ENCODE results near the gene OPTN.

Gene OPTN

DNA sequence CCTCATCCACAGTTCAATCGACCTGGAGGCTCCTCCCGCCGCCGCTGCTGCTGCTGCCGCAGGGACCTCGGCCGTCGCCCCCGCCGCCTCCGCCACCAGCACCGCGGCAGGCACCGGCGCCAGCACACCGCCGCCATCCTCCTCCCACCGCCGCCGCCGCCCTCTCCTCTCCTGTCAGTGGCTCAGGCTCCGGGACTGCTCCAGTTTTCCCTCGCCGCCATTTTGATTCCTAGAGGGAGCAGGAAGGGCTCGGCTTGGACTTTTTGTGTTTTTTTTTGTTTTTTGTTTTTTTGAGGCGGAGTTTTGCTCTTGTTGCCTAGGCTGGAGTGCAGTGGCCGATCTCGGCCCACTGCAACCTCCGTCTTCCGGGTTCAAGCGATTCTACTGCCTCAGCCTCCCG is 58.4 kb downstream of the OPTN start:
- no peak for DNase-seq (ENCODE audit: low spot score)
- no peaks in the 10 kb centered on the region for H3K79me1 ChIP-seq (ENCODE audit: low read depth, low read length)
- no peak overlapping the region for H3K14ac ChIP-seq (ENCODE audit: low read length)
- no peak overlapping the region for H2AFZ ChIP-seq (ENCODE audit: low read length)
- no peak overlapping the region for H2BK5ac ChIP-seq (ENCODE audit: low read length)
- no peak overlapping the region for H4K91ac ChIP-seq (ENCODE audit: low read depth, low read length, poor library complexity)
- H3K4me2 ChIP-seq (ENCODE audit: insufficient read depth, low read length, poor library complexity, severe bottlenecking) = no peak overlapping the region
- peaks cover 0 to 4% of the 10 kb centered on the region in 2 donors for H3K4me1 ChIP-seq (ENCODE audit: control insufficient read depth in 2 of 2, insufficient read depth in 1 of 2, low read depth in 1 of 2, low read length in 2 of 2)
- H3K27me3 ChIP-seq (ENCODE audit: control insufficient read depth in 3 of 3, insufficient read depth in 3 of 3, low read depth in 1 of 3, low read length in 3 of 3) = no peaks in the 10 kb centered on the region
- no peak overlapping the region for H3K9ac ChIP-seq (ENCODE audit: low read depth, low read length, poor library complexity)
- no peak overlapping the region for H2BK120ac ChIP-seq (ENCODE audit: low read depth, low read length)
- H3K9me3 ChIP-seq (replicated peaks in 1 of 2; ENCODE audit: control insufficient read depth in 2 of 2, insufficient read depth in 1 of 2, low read depth in 1 of 2, low read length in 2 of 2) = no peaks in the 10 kb centered on the region
- H3K18ac ChIP-seq (ENCODE audit: low read length) = no peak overlapping the region
- no peak overlapping the region for H3K23ac ChIP-seq (ENCODE audit: low read depth, low read length, poor library complexity)
- H3K4me3 ChIP-seq (ENCODE audit: low read length in 2 of 2) = no peak overlapping the region
- no peak overlapping the region for H4K8ac ChIP-seq (ENCODE audit: low read depth, low read length)
- no CpG with 5 or more reads among the region's 32 CpGs for WGBS, 2 donors (ENCODE audit: extremely low coverage in 2 of 2, insufficient read length in 2 of 2, insufficient replicate concordance in 1 of 2)
- H2BK15ac ChIP-seq (ENCODE audit: low read length) = no peak overlapping the region
- H3K36me3 ChIP-seq (replicated peaks in 1 of 2; ENCODE audit: control insufficient read depth in 2 of 2, insufficient read depth in 2 of 2, low read length in 2 of 2) = peaks cover 0 to 4% of the 10 kb centered on the region in 2 donors
- no peak overlapping the region for H2AK5ac ChIP-seq (ENCODE audit: low read depth, low read length)
- no peak overlapping the region for H3K4ac ChIP-seq (ENCODE audit: low read length)
- no peak overlapping the region for H3K27ac ChIP-seq (replicated peaks; ENCODE audit: low read length)
- no peak overlapping the region for H2BK12ac ChIP-seq (ENCODE audit: low read length)

DNA sequence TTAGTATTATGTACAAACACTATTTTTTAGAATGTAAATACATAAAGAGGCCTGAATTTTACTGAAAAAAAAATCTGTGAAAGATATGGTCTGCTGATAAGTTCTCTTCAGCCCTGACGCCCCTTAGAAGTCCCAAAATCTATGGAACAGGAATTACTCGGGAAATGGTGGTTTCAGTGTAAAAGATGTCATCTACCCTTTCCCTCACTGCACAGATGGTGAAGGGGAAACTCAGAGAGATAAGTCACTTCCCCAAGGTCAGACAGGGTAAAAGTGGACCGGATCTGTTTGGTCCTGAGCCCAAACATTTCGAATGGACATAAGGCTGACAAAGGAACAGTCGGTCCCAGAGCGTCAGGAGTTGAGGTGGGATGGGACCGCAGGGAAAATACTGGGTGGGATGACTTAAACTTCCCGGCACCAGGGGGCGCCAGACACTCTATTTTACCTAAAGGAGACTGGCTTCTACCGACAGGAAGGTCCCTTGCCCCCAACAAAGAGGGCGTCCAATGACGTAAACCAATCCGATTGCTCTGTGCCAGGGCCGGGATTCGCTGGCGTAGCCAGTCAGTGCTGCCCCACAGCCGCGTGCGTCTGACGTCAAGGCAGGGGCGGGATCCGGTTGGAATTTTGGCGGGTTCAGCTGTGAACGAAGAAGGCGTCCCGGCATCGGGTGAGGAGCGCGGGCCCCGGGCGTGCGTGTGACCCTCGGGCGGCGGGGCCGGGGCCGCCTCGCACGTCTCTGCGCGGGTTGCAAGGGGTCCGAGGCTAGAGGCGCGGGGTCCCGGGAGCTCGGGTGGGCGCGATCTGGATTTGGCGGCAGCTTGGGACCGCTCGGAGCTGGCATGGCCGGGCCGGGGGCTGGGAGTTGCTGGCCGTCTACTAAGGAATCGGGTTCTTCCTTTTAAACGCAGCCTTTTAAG is 61.2 kb downstream of the OPTN start, which contains the start of gene MCM10:
MCM10 (plus strand) TSS at position 625 of the 923 bp plus-strand sequence. CDS start 2,645 bp downstream, outside the sequence.
- H3K9ac ChIP-seq (ENCODE audit: low read depth, low read length, poor library complexity) = peak within 1 kb of the TSS; percentile 73
- H2BK15ac ChIP-seq (ENCODE audit: low read length) = no peak within 1 kb of the TSS
- H2BK120ac ChIP-seq (ENCODE audit: low read depth, low read length) = no peak within 1 kb of the TSS
- no peak within 1 kb of the TSS for H2BK12ac ChIP-seq (ENCODE audit: low read length)
- H2BK5ac ChIP-seq (ENCODE audit: low read length) = no peak within 1 kb of the TSS
- no peak within 1 kb of the TSS for H3K18ac ChIP-seq (ENCODE audit: low read length)
- no peak within 1 kb of the TSS for H4K8ac ChIP-seq (ENCODE audit: low read depth, low read length)
- H4K91ac ChIP-seq (ENCODE audit: low read depth, low read length, poor library complexity) = no peak within 1 kb of the TSS
- no peak within 1 kb of the TSS for H2AK5ac ChIP-seq (ENCODE audit: low read depth, low read length)
- H3K27me3 ChIP-seq (ENCODE audit: control insufficient read depth in 3 of 3, insufficient read depth in 3 of 3, low read depth in 1 of 3, low read length in 3 of 3) = no peaks in the 10 kb centered on the region
- no peaks in the 10 kb centered on the region for H3K79me1 ChIP-seq (ENCODE audit: low read depth, low read length)
- peak; percentile 98 for DNase-seq (ENCODE audit: low spot score)
- no peak within 1 kb of the TSS for H3K4ac ChIP-seq (ENCODE audit: low read length)
- peak within 1 kb of the TSS; percentile 95 for H2AFZ ChIP-seq (ENCODE audit: low read length)
- H3K27ac ChIP-seq (replicated peaks; ENCODE audit: low read length) = no peak within 1 kb of the TSS
- WGBS, 2 donors (ENCODE audit: extremely low coverage in 2 of 2, insufficient read length in 2 of 2, insufficient replicate concordance in 1 of 2) = no CpG with 5 or more reads among the region's 56 CpGs
- peaks cover 0 to 4% of the 10 kb centered on the region in 2 donors for H3K4me1 ChIP-seq (ENCODE audit: control insufficient read depth in 2 of 2, insufficient read depth in 1 of 2, low read depth in 1 of 2, low read length in 2 of 2)
- no peak within 1 kb of the TSS for H3K23ac ChIP-seq (ENCODE audit: low read depth, low read length, poor library complexity)
- H3K36me3 ChIP-seq (replicated peaks in 1 of 2; ENCODE audit: control insufficient read depth in 2 of 2, insufficient read depth in 2 of 2, low read length in 2 of 2) = peaks cover 4 to 32% of the 10 kb centered on the region in 2 donors
- H3K9me3 ChIP-seq (replicated peaks in 1 of 2; ENCODE audit: control insufficient read depth in 2 of 2, insufficient read depth in 1 of 2, low read depth in 1 of 2, low read length in 2 of 2) = no peaks in the 10 kb centered on the region
- peak within 1 kb of the TSS; percentile 69 for H3K4me2 ChIP-seq (ENCODE audit: insufficient read depth, low read length, poor library complexity, severe bottlenecking)
- H3K4me3 ChIP-seq (ENCODE audit: low read length in 2 of 2) = peak within 1 kb of the TSS; percentile 55 to 86
- no peak within 1 kb of the TSS for H3K14ac ChIP-seq (ENCODE audit: low read length)

DNA sequence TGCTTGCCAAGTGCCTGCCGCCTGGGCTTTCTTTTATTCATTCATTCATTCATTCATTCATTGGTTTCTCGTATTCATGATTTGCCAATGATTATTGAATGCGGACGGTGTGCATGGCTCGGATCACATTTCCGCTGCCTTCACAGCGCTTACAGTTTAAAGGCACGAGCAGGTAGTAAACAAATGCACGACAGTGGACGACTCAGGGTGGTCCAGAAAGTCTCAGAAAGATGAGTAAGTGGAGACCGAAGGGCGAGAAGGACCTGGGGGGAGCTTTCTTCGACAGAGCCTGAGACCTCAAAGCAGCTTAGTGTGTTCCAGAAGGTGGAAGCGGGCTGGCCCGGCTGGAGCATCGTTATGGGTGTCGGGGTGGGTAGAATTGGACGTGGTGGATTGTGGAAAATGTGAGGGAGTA is 61.9 kb downstream of the OPTN start:
- peak overlapping the region; percentile 87 for H2AFZ ChIP-seq (ENCODE audit: low read length)
- peak overlapping the region; percentile 55 to 86 for H3K4me3 ChIP-seq (ENCODE audit: low read length in 2 of 2)
- peak overlapping the region; percentile 69 for H3K4me2 ChIP-seq (ENCODE audit: insufficient read depth, low read length, poor library complexity, severe bottlenecking)
- H3K14ac ChIP-seq (ENCODE audit: low read length) = no peak overlapping the region
- peaks cover 4 to 36% of the 10 kb centered on the region in 2 donors for H3K36me3 ChIP-seq (replicated peaks in 1 of 2; ENCODE audit: control insufficient read depth in 2 of 2, insufficient read depth in 2 of 2, low read length in 2 of 2)
- no peaks in the 10 kb centered on the region for H3K9me3 ChIP-seq (replicated peaks in 1 of 2; ENCODE audit: control insufficient read depth in 2 of 2, insufficient read depth in 1 of 2, low read depth in 1 of 2, low read length in 2 of 2)
- no peak overlapping the region for H3K23ac ChIP-seq (ENCODE audit: low read depth, low read length, poor library complexity)
- WGBS, 2 donors (ENCODE audit: extremely low coverage in 2 of 2, insufficient read length in 2 of 2, insufficient replicate concordance in 1 of 2) = no CpG with 5 or more reads among the region's 18 CpGs
- H2BK5ac ChIP-seq (ENCODE audit: low read length) = no peak overlapping the region
- H2BK15ac ChIP-seq (ENCODE audit: low read length) = no peak overlapping the region
- no peaks in the 10 kb centered on the region for H3K27me3 ChIP-seq (ENCODE audit: control insufficient read depth in 3 of 3, insufficient read depth in 3 of 3, low read depth in 1 of 3, low read length in 3 of 3)
- peaks cover 0 to 4% of the 10 kb centered on the region in 2 donors for H3K4me1 ChIP-seq (ENCODE audit: control insufficient read depth in 2 of 2, insufficient read depth in 1 of 2, low read depth in 1 of 2, low read length in 2 of 2)
- H3K27ac ChIP-seq (replicated peaks; ENCODE audit: low read length) = no peak overlapping the region
- H4K8ac ChIP-seq (ENCODE audit: low read depth, low read length) = no peak overlapping the region
- no peaks in the 10 kb centered on the region for H3K79me1 ChIP-seq (ENCODE audit: low read depth, low read length)
- H2BK120ac ChIP-seq (ENCODE audit: low read depth, low read length) = no peak overlapping the region
- no peak overlapping the region for H2BK12ac ChIP-seq (ENCODE audit: low read length)
- no peak overlapping the region for H2AK5ac ChIP-seq (ENCODE audit: low read depth, low read length)
- no peak overlapping the region for H3K4ac ChIP-seq (ENCODE audit: low read length)
- no peak overlapping the region for H3K9ac ChIP-seq (ENCODE audit: low read depth, low read length, poor library complexity)
- no peak overlapping the region for H3K18ac ChIP-seq (ENCODE audit: low read length)
- DNase-seq (ENCODE audit: low spot score) = peak; percentile 9
- no peak overlapping the region for H4K91ac ChIP-seq (ENCODE audit: low read depth, low read length, poor library complexity)

DNA sequence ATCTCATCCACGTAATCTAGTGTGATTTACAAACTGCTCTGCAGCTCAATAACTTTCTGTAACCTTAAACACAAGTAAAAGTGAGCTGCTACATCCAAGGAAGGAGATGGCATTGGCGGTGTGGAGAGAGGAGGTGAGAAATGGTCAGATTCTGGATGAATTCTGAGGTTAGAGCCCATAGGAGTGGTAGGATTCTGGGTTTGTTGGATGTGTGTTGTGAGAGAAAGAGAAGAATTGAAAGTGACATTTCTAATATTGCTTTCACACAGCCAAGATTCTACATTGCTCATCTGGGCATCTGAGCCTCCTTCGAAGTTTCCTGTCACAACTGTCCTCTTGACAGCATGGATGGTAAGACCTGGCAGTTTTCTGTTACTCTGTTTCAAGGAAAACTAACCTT is 63.9 kb downstream of the OPTN start:
- H3K4ac ChIP-seq (ENCODE audit: low read length) = no peak overlapping the region
- no CpG with 5 or more reads among the region's 3 CpGs for WGBS, 2 donors (ENCODE audit: extremely low coverage in 2 of 2, insufficient read length in 2 of 2, insufficient replicate concordance in 1 of 2)
- H3K27ac ChIP-seq (replicated peaks; ENCODE audit: low read length) = no peak overlapping the region
- H2BK15ac ChIP-seq (ENCODE audit: low read length) = no peak overlapping the region
- H3K9me3 ChIP-seq (replicated peaks in 1 of 2; ENCODE audit: control insufficient read depth in 2 of 2, insufficient read depth in 1 of 2, low read depth in 1 of 2, low read length in 2 of 2) = no peaks in the 10 kb centered on the region
- no peak overlapping the region for H4K8ac ChIP-seq (ENCODE audit: low read depth, low read length)
- H4K91ac ChIP-seq (ENCODE audit: low read depth, low read length, poor library complexity) = no peak overlapping the region
- peaks cover 0 to 4% of the 10 kb centered on the region in 2 donors for H3K4me1 ChIP-seq (ENCODE audit: control insufficient read depth in 2 of 2, insufficient read depth in 1 of 2, low read depth in 1 of 2, low read length in 2 of 2)
- no peak overlapping the region for H3K9ac ChIP-seq (ENCODE audit: low read depth, low read length, poor library complexity)
- H3K4me2 ChIP-seq (ENCODE audit: insufficient read depth, low read length, poor library complexity, severe bottlenecking) = no peak overlapping the region
- H3K23ac ChIP-seq (ENCODE audit: low read depth, low read length, poor library complexity) = no peak overlapping the region
- no peaks in the 10 kb centered on the region for H3K79me1 ChIP-seq (ENCODE audit: low read depth, low read length)
- H3K27me3 ChIP-seq (ENCODE audit: control insufficient read depth in 3 of 3, insufficient read depth in 3 of 3, low read depth in 1 of 3, low read length in 3 of 3) = no peaks in the 10 kb centered on the region
- H2AFZ ChIP-seq (ENCODE audit: low read length) = no peak overlapping the region
- H2BK12ac ChIP-seq (ENCODE audit: low read length) = no peak overlapping the region
- H3K18ac ChIP-seq (ENCODE audit: low read length) = no peak overlapping the region
- H3K14ac ChIP-seq (ENCODE audit: low read length) = no peak overlapping the region
- no peak overlapping the region for H2AK5ac ChIP-seq (ENCODE audit: low read depth, low read length)
- no peak overlapping the region for H2BK5ac ChIP-seq (ENCODE audit: low read length)
- peaks cover 10 to 56% of the 10 kb centered on the region in 2 donors for H3K36me3 ChIP-seq (replicated peaks in 1 of 2; ENCODE audit: control insufficient read depth in 2 of 2, insufficient read depth in 2 of 2, low read length in 2 of 2)
- no peak for DNase-seq (ENCODE audit: low spot score)
- no peak overlapping the region for H3K4me3 ChIP-seq (ENCODE audit: low read length in 2 of 2)
- H2BK120ac ChIP-seq (ENCODE audit: low read depth, low read length) = no peak overlapping the region
